Testis (tissue), 2 donors: ENCODE data around the gene ALG12.

Experiments used
- CTCF ChIP-seq, 3 experiments: fragments of 450-650 bp in 2 of 3; fragments of 200-600 bp in 1 of 3; sonication (generic) in 1 of 3; IDR thresholded peaks; one replicate each; pipeline ENCODE4 v1.5.1; 2016 to 2019; ENCODE audit warnings: antibody characterized with exemption in 3 of 3, mild to moderate bottlenecking in 2 of 3, moderate library complexity in 1 of 3
- POLR2A ChIP-seq: fragments of 450-650 bp; IDR thresholded peaks from one replicate; pipeline ENCODE4 v1.6.1; 2017; ENCODE audit warnings: antibody characterized with exemption, mild to moderate bottlenecking, moderate library complexity

GRCh38 chr22:49850959-49851802 lies 67.1 kb downstream of the ALG12 start:
- TF ChIP-seq CTCF (IDR thresholded peaks at IDR 0.05): no peak
- no peak for TF ChIP-seq POLR2A
